Upper lobe of right lung (tissue), 1 donor: Measurements from ENCODE around the gene PRKCE. TPM values are rescaled to one million over a fixed set of nuclear protein-coding genes. Genes with fewer than 3 reads are reported as not detected.

Experiments
- ATAC-seq: fragments of 200-7000 bp; cut with Tn5 transposase; one replicate; pipeline ENCODE4 v1.9.1; 2020; ENCODE audit warnings: mild to moderate bottlenecking, moderate library complexity
- DNase-seq: peaks from one replicate; pipeline ENCODE4 v3.0.0-alpha.2; 2020
- H3K27ac ChIP-seq: fragments of 200-600 bp; one replicate; pipeline ENCODE4 v1.8.0; 2022
- H3K27me3 ChIP-seq: fragments of 200-600 bp; one replicate; pipeline ENCODE4 v1.8.0; 2022; ENCODE audit warnings: mild to moderate bottlenecking
- H3K36me3 ChIP-seq: fragments of 200-600 bp; one replicate; pipeline ENCODE4 v1.8.0; 2022
- H3K4me1 ChIP-seq: fragments of 200-600 bp; one replicate; pipeline ENCODE4 v1.8.0; 2022
- H3K4me3 ChIP-seq: fragments of 200-600 bp; one replicate; pipeline ENCODE4 v1.8.0; 2022; ENCODE audit warnings: mild to moderate bottlenecking
- H3K9me3 ChIP-seq: fragments of 200-600 bp; one replicate; pipeline ENCODE4 v1.8.0; 2022
- CTCF ChIP-seq: fragments of 200-600 bp; IDR thresholded peaks from one replicate; pipeline ENCODE4 v1.8.0; 2022; ENCODE audit warnings: antibody characterized with exemption
- intact Hi-C: fragments of 100-400 bp; cut with DNase I; formaldehyde crosslinking; loops from one replicate; pipeline ENCODE4 v1.11.0; 2022
- total RNA-seq: library from RNA; stranded (reverse); fragmentation: NEBNext Ultra II Directional; extraction: Animal tissue kit (Norgen Biotek cat#: 25700); gene quantifications from one replicate; pipeline ENCODE4 v1.2.1, GENCODE V29; 2021
- donor health status: DM: no; HTN: yes; CAD: no; lungs with severe emphysema.

Gene PRKCE
- total RNA-seq, 1 donor from 2014 or later, result 65.6 TPM

- DNase-seq (no peak), ATAC-seq (no peak)
- TF ChIP-seq CTCF, result no peak
- H3K4me1 ChIP-seq, result peaks cover 20% of the 10 kb centered on the region
- H3K27me3 ChIP-seq, result no peaks in the 10 kb centered on the region
- H3K36me3 ChIP-seq, result no peaks in the 10 kb centered on the region
- intact Hi-C loops, result no loop called here
- peaks cover 9% of the 10 kb centered on the region for H3K9me3 ChIP-seq
- H3K4me3 ChIP-seq, result no peak overlapping the region
- no peak overlapping the region for H3K27ac ChIP-seq
Observed at GRCh38 chr2:45826884-45827635, 175.6 kb downstream of the PRKCE start.

GRCh38 chr2:45830322-45830721 lies 178.8 kb downstream of the PRKCE start:
- DNase-seq (no peak), ATAC-seq (no peak)
- TF ChIP-seq CTCF, result no peak
- intact Hi-C loops, result no loop called here
- Histone ChIP-seq H3K9me3 (peaks cover 9% of the 10 kb centered on the region), H3K4me3 (no peak overlapping the region), H3K27me3 (no peaks in the 10 kb centered on the region), H3K27ac (no peak overlapping the region), H3K4me1 (no peaks in the 10 kb centered on the region), H3K36me3 (no peaks in the 10 kb centered on the region)

GRCh38 chr2:45833301-45833967 lies 182.0 kb downstream of the PRKCE start:
- Histone ChIP-seq H3K4me1 (peaks cover 7% of the 10 kb centered on the region), H3K27me3 (no peaks in the 10 kb centered on the region), H3K36me3 (no peaks in the 10 kb centered on the region), H3K9me3 (peaks cover 9% of the 10 kb centered on the region), H3K4me3 (no peak overlapping the region), H3K27ac (no peak overlapping the region)
- DNase-seq, result no peak
- ATAC-seq, result no peak
- TF ChIP-seq CTCF, result no peak
- intact Hi-C loops, result no loop called here

- intact Hi-C loops, result no loop called here
- no peak for TF ChIP-seq CTCF
- peaks cover 9% of the 10 kb centered on the region for H3K9me3 ChIP-seq
- H3K27ac ChIP-seq, result no peak overlapping the region
- peaks cover 7% of the 10 kb centered on the region for H3K4me1 ChIP-seq
- no peaks in the 10 kb centered on the region for H3K36me3 ChIP-seq
- H3K4me3 ChIP-seq, result no peak overlapping the region
- no peak for DNase-seq
- ATAC-seq, result peak; percentile 75
- no peaks in the 10 kb centered on the region for H3K27me3 ChIP-seq
Observed at GRCh38 chr2:45833968-45834344, 182.5 kb downstream of the PRKCE start.

- Histone ChIP-seq H3K36me3 (no peaks in the 10 kb centered on the region), H3K27ac (no peak overlapping the region), H3K4me3 (no peak overlapping the region), H3K27me3 (no peaks in the 10 kb centered on the region), H3K4me1 (peaks cover 7% of the 10 kb centered on the region), H3K9me3 (peaks cover 9% of the 10 kb centered on the region)
- DNase-seq (no peak), ATAC-seq (no peak)
- no peak for TF ChIP-seq CTCF
- intact Hi-C loops, result no loop called here
Observed at GRCh38 chr2:45834372-45834771, 182.9 kb downstream of the PRKCE start.
